T-cell (primary cell): ENCODE data around the gene POU4F1. TPM values are rescaled to one million over a fixed set of nuclear protein-coding genes. Genes with fewer than 3 reads are reported as not detected.

Source experiments
- ATAC-seq, 4 experiments: fragments of 200-7000 bp in 3 of 4; fragments of 150-1000 bp in 1 of 4; cut with Tn5 transposase; replicated peaks in 1 of 4; 1 replicate in 3 of 4; 2 replicates in 1 of 4; pipeline ENCODE4 v1.10.0; 2021; ENCODE audit warnings: moderate library complexity in 3 of 4, mild to moderate bottlenecking in 2 of 4, moderate number of reproducible peaks in 1 of 4
- CTCF ChIA-PET, 2 donors: fragments of 300-600 bp; sonication (Branson Sonifier 250); formaldehyde crosslinking; loops; one replicate each; lab custom pipeline; 2022; ENCODE audit warnings: antibody characterized with exemption in 2 of 2; lab: Charles Lee
- POLR2A ChIA-PET, 2 donors: fragments of 300-600 bp; sonication (Branson Sonifier 250); formaldehyde crosslinking; loops; one replicate each; lab custom pipeline; 2022; ENCODE audit warnings: antibody characterized with exemption in 2 of 2; lab: Charles Lee
- DNase-seq, 35 experiments: peaks; one replicate each; pipeline versions ENCODE4 v3.0.0 to v3.0.0-alpha.2; 2013 to 2023
- H3K27ac ChIP-seq: one replicate; pipeline ENCODE4 v1.5.1; 2013; ENCODE audit warnings: low read length
- H3K27me3 ChIP-seq, 2 experiments: replicated peaks in 1 of 2; 1 replicate in 1 of 2; 2 replicates in 1 of 2; pipeline versions ENCODE4 v1.6.1 to v1.7.0; 2013; ENCODE audit warnings: low read length in 1 of 2, mixed read lengths in 1 of 2; ENCODE audit not compliant: control insufficient read depth in 2 of 2, insufficient read depth in 2 of 2; ENCODE audit errors: extremely low read depth in 1 of 2
- H3K36me3 ChIP-seq, 2 donors: 1 replicate in 1 of 2; 2 replicates in 1 of 2; pipeline versions ENCODE4 v1.6.1 to v1.7.0; 2013; ENCODE audit warnings: low read length in 1 of 2; ENCODE audit not compliant: control insufficient read depth in 2 of 2, insufficient read depth in 1 of 2; ENCODE audit errors: extremely low read depth in 1 of 2
- H3K4me1 ChIP-seq, 2 experiments: 1 replicate in 1 of 2; 2 replicates in 1 of 2; pipeline versions ENCODE4 v1.6.1 to v1.7.0; 2013; ENCODE audit warnings: low read length in 2 of 2, mixed read lengths in 1 of 2; ENCODE audit not compliant: insufficient read depth in 2 of 2, control insufficient read depth in 1 of 2; ENCODE audit errors: extremely low read depth in 1 of 2
- H3K4me3 ChIP-seq, 2 donors: 1 replicate in 1 of 2; 2 replicates in 1 of 2; pipeline versions ENCODE4 v1.5.1 to v1.7.0; 2013; ENCODE audit warnings: mild to moderate bottlenecking in 2 of 2, low read length in 1 of 2, moderate library complexity in 1 of 2; ENCODE audit not compliant: control insufficient read depth in 1 of 2; ENCODE audit errors: extremely low read depth in 1 of 2
- H3K9me3 ChIP-seq: 2 replicates; pipeline ENCODE4 v1.7.0; 2013
- H3K27ac Mint-ChIP-seq, 2 donors: one replicate each; pipeline ENCODE4 v1.8.0; 2020 to 2021; ENCODE audit warnings: mild to moderate bottlenecking in 2 of 2, mixed read lengths in 2 of 2
- H3K27me3 Mint-ChIP-seq, 2 donors: one replicate each; pipeline ENCODE4 v1.8.0; 2021 to 2022; ENCODE audit warnings: mixed read lengths in 2 of 2
- H3K36me3 Mint-ChIP-seq: one replicate; pipeline ENCODE4 v1.8.0; 2021; ENCODE audit warnings: mixed read lengths
- H3K4me1 Mint-ChIP-seq, 3 donors: one replicate each; pipeline ENCODE4 v1.8.0; 2020 to 2022; ENCODE audit warnings: mixed read lengths in 3 of 3, mild to moderate bottlenecking in 1 of 3
- H3K4me3 Mint-ChIP-seq, 3 donors: one replicate each; pipeline ENCODE4 v1.8.0; 2020 to 2022; ENCODE audit warnings: mild to moderate bottlenecking in 3 of 3, mixed read lengths in 3 of 3, moderate library complexity in 3 of 3
- H3K9me3 Mint-ChIP-seq, 3 donors: one replicate each; pipeline ENCODE4 v1.8.0; 2020 to 2022; ENCODE audit warnings: mixed read lengths in 3 of 3
- WGBS: methylation state at CpG from one replicate; pipeline ENCODE4 v1.1.5; 2013; ENCODE audit warnings: missing lambda C conversion rate; ENCODE audit not compliant: insufficient coverage; 5-methylcytosine and 5-hydroxymethylcytosine counted together
- total RNA-seq, 35 experiments: library from RNA in 6 of 35; stranded (reverse) in 6 of 35; fragments of 120-200 nt in 1 of 35; gene quantifications; one replicate each; pipeline versions ENCODE4 v1.2.1 to v1.2.4 and lab custom pipeline; 2013 to 2026

POU4F1 gene
- total RNA-seq, 5 donors from 2014 or later (not counting 1 experiment from before 2014, with no cell fraction given) = 0.07 to 0.13 (median 0.10) TPM; not detected in 1

DNA sequence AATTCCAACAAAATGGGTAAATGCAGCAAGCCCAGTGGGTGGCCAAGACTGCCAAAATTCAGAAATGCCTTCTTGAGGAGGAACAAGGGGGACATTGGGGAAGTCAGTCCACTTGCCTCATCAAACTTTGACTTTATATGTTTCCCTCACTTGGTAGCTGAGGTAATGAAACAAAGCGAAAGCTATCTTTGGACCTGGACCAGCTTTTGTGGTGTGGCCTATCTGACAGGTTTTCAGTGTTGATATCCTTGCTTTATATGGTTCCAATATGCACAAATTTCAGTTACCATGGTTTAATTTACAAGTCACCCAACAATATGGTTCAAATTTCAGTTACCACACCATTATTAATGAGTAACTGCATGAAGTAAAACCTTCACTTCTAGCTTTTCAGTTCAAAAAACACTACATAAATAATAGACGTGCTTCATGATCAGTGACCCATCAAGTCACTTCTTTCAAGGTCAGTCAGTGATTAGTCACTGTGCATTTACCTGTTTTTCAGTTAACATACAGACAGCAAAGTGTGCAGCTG is 17.7 kb upstream of the POU4F1 start:
- Mint-ChIP-seq H3K9me3 (no peaks in the 10 kb centered on the region), H3K4me3 (no peak overlapping the region), H3K27ac (no peak overlapping the region), H3K36me3 (peaks cover 79% of the 10 kb centered on the region), H3K27me3 (no peaks in the 10 kb centered on the region), H3K4me1 (peaks cover 0 to 13% (median 0%) of the 10 kb centered on the region in 3 donors)
- Histone ChIP-seq H3K36me3 (peaks cover 0 to 15% of the 10 kb centered on the region in 2 donors), H3K27me3 (no peaks in the 10 kb centered on the region), H3K4me1 (no peaks in the 10 kb centered on the region), H3K27ac (no peak overlapping the region), H3K4me3 (no peak overlapping the region), H3K9me3 (no peaks in the 10 kb centered on the region)
- WGBS = 100% methylated on average over 1 of the region's 2 CpGs
- ATAC-seq = no peak
- POLR2A ChIA-PET = interaction anchor here in 1 of 2 donors (0.6 kb wide), 1 partner anchor 17 kb away, joined by 3 read pairs; no protein-coding TSS in a partner anchor
- CTCF ChIA-PET = no interaction called here
- DNase-seq = no peak

DNA sequence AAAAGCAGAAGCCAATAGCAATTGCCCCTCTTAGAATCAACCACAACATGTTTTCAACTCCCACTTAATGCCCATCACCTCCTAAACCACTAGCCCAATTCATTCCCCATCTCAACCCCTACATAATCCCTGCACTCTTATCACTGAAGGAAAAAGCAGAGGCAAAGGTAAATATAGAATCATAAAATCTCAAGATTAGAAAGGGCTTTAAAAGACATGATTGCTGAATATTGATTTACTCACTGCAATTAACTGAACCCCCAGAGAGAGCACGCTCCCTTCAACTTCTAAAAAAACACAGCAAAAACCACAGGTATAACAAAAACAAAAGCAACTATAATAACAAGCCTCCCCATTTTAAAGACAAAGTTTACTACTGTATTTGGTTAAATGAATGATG is 15.1 kb upstream of the POU4F1 start:
- H3K9me3 Mint-ChIP-seq = no peaks in the 10 kb centered on the region
- H3K4me3 ChIP-seq = no peak overlapping the region
- peaks cover 79% of the 10 kb centered on the region for H3K36me3 Mint-ChIP-seq
- H3K36me3 ChIP-seq = peaks cover 0 to 14% of the 10 kb centered on the region in 2 donors
- CTCF ChIA-PET = interaction anchor here in 1 of 2 donors (0.6 kb wide), 1 partner anchor 102 kb away, joined by 4 read pairs; no protein-coding TSS in a partner anchor
- H3K4me3 Mint-ChIP-seq = no peak overlapping the region
- H3K4me1 Mint-ChIP-seq = no peaks in the 10 kb centered on the region
- no peak overlapping the region for H3K27ac ChIP-seq
- DNase-seq = no peak
- no CpG with 5 or more reads among the region's 1 CpG for WGBS
- no peak overlapping the region for H3K27ac Mint-ChIP-seq
- no peak for ATAC-seq
- POLR2A ChIA-PET = no interaction called here
- H3K9me3 ChIP-seq = no peaks in the 10 kb centered on the region
- no peaks in the 10 kb centered on the region for H3K4me1 ChIP-seq
- H3K27me3 ChIP-seq = no peaks in the 10 kb centered on the region
- no peaks in the 10 kb centered on the region for H3K27me3 Mint-ChIP-seq

DNA sequence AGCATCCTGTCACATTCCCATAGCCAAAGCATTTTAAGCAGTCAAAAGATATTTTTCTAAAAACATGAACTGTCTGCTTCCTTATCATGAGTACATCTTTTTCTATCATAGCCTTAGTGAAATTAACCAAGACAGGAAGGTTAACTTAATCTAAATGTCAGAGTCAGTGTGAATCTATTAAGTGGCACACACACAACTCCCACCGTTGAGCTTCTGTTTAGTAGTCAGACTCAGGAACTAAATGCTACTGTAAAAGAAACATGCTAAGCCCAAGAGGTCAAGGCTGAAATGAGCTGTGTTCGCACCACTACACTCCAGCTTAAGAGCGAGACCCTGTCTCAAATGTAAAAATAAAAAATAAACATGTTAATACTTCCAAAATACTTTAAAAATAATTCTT is 7.7 kb upstream of the POU4F1 start:
- ChIA-PET POLR2A (no interaction called here), CTCF (no interaction called here)
- Histone ChIP-seq H3K9me3 (no peaks in the 10 kb centered on the region), H3K27me3 (peaks cover 22 to 38% of the 10 kb centered on the region in 2 experiments), H3K27ac (no peak overlapping the region), H3K4me1 (peaks cover 7 to 34% of the 10 kb centered on the region in 2 experiments), H3K4me3 (no peak overlapping the region), H3K36me3 (peaks cover 0 to 5% of the 10 kb centered on the region in 2 donors)
- H3K4me1 Mint-ChIP-seq = peaks cover 35 to 41% (median 36%) of the 10 kb centered on the region in 3 donors
- H3K9me3 Mint-ChIP-seq = no peaks in the 10 kb centered on the region
- peaks cover 40 to 44% of the 10 kb centered on the region in 2 donors for H3K27me3 Mint-ChIP-seq
- no CpG with 5 or more reads among the region's 3 CpGs for WGBS
- no peak for ATAC-seq
- no peak for DNase-seq
- no peak overlapping the region for H3K27ac Mint-ChIP-seq
- H3K36me3 Mint-ChIP-seq = peaks cover 20% of the 10 kb centered on the region
- H3K4me3 Mint-ChIP-seq = no peak overlapping the region

DNA sequence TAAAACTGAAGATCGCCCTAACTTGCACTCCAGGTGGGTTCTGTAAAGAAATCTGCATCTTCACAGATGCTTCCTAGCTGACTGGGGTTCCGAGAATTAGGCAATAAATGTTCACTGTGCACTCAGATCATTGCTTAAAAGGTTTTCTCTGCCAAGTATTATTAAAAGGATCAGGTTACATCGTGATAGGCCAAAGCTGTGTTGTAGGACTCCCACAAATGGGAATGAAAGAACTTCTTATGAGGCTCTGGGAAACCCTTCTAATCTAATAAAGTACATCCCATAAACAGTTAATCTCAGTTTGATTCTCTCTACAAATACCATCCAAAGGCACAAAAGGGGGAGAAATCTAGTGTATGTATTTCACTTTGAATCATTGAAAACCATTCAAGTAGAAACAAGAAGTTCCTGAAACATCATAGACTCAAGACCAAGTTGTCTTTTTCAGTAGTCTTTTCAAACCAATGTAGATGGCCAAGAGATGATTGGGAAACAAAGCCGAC is 7.1 kb upstream of the POU4F1 start:
- Histone ChIP-seq H3K4me1 (peaks cover 7 to 34% of the 10 kb centered on the region in 2 experiments), H3K4me3 (no peak overlapping the region), H3K9me3 (no peaks in the 10 kb centered on the region), H3K36me3 (no peaks in the 10 kb centered on the region), H3K27me3 (peaks cover 27 to 44% of the 10 kb centered on the region in 2 experiments), H3K27ac (no peak overlapping the region)
- peaks cover 14% of the 10 kb centered on the region for H3K36me3 Mint-ChIP-seq
- ChIA-PET POLR2A (interaction anchor here in 1 of 2 donors (0.5 kb wide), 1 partner anchor 42 kb away, joined by 5 read pairs; no protein-coding TSS in a partner anchor), CTCF (no interaction called here)
- H3K27ac Mint-ChIP-seq = no peak overlapping the region
- no peak for DNase-seq
- no peaks in the 10 kb centered on the region for H3K9me3 Mint-ChIP-seq
- H3K4me3 Mint-ChIP-seq = peak overlapping the region in 1 of 3 donors; percentile 79
- peaks cover 46 to 50% of the 10 kb centered on the region in 2 donors for H3K27me3 Mint-ChIP-seq
- peaks cover 35 to 41% (median 36%) of the 10 kb centered on the region in 3 donors for H3K4me1 Mint-ChIP-seq
- no peak for ATAC-seq
- 100% methylated on average over 1 of the region's 4 CpGs for WGBS

DNA sequence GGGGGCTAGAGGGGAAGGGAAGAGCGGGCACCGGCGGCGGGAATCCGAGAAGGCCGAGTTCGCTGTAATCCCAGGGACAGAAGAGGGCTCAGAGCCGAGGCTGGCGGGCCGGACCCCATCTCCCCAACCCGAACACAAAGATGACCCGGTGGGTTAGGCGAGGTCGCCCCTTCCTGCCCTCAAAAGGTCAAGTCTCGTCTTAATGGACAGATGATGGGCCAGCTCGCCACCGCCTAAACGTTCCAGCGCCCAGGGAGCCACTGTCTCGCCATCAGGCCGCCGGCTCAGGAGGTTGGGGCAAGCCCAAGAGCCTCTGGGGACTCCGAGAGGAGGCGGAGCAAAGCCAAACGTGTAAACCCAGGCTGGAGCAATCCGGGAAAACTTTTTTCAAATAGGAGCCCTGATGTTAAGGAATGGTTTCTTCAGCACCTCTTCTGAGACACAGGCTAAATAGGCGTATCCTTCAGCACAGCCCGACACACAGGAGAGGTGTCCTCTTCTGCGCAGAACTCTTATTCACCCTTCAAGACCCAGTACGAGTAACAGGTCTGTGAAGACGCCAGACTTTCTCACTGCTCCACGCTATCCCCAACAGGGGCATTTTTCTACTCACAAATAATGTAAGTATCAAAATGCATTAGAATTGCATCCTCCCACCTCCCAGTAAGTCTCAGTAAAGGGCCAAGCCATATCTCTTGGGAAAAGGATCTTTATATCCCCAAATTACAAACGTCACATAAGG is 6.3 kb upstream of the POU4F1 start:
- DNase-seq (no peak), ATAC-seq (peak in 2 of 4 experiments; percentile 14 to 18)
- no peaks in the 10 kb centered on the region for H3K9me3 Mint-ChIP-seq
- H3K27ac Mint-ChIP-seq = no peak overlapping the region
- H3K4me3 Mint-ChIP-seq = peak overlapping the region; percentile 66 to 79 (median 67)
- peak overlapping the region; percentile 0 to 69 for H3K4me3 ChIP-seq
- peaks cover 7 to 34% of the 10 kb centered on the region in 2 experiments for H3K4me1 ChIP-seq
- H3K36me3 ChIP-seq = no peaks in the 10 kb centered on the region
- ChIA-PET POLR2A (interaction anchor here in 1 of 2 donors (0.5 kb wide), 1 partner anchor 41 kb away, joined by 5 read pairs; no protein-coding TSS in a partner anchor), CTCF (no interaction called here)
- peaks cover 6% of the 10 kb centered on the region for H3K36me3 Mint-ChIP-seq
- H3K27ac ChIP-seq = no peak overlapping the region
- peaks cover 35 to 51% of the 10 kb centered on the region in 2 experiments for H3K27me3 ChIP-seq
- H3K9me3 ChIP-seq = no peaks in the 10 kb centered on the region
- H3K27me3 Mint-ChIP-seq = peaks cover 54 to 58% of the 10 kb centered on the region in 2 donors
- H3K4me1 Mint-ChIP-seq = peaks cover 35 to 47% (median 39%) of the 10 kb centered on the region in 3 donors
- WGBS = 28% methylated on average over 23 of the region's 33 CpGs

DNA sequence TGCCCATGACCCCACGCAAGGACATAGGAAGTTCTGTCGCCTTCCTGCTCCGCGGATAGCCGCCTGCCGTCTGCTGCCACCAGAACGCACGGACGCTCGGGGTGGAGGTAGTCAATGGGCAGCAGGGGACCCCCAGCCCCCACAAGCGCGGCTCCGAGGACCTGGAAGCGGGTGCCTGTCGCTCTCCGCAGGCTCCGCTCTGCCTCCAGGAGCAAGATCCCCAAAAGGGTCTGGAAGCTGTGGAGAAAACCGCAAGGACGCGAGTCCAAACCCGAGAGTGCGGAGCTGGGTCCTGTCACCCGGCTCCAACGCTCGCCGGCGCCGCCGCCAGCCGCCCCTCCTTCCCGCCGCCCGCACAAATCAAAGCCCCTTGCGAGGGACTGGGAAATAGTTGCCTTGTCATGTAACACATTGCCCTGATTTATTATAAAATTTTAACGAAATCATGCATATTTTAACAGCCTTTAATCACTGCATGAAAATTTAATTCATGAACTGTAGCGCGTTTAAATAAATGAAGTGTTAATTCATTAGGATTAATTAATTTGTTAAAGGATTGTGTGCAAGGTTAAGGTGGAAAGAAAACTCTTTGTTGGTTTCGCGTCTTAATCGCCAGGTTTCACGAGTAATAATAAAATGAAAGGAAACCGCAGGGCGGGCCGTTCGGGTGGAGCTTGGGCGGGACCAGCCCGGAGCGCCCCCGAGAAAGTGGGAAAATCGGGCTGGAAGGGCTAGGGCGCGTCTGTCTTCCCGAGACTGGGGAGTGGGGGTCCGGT is 5.5 kb upstream of the POU4F1 start:
- WGBS = 4% methylated on average over 52 of the region's 54 CpGs
- H3K4me1 Mint-ChIP-seq = peaks cover 38 to 47% (median 46%) of the 10 kb centered on the region in 3 donors
- Histone ChIP-seq H3K27ac (no peak overlapping the region), H3K4me3 (peak overlapping the region; percentile 0 to 69), H3K36me3 (no peaks in the 10 kb centered on the region), H3K9me3 (no peaks in the 10 kb centered on the region), H3K27me3 (peaks cover 42 to 58% of the 10 kb centered on the region in 2 experiments), H3K4me1 (peaks cover 8 to 35% of the 10 kb centered on the region in 2 experiments)
- CTCF ChIA-PET = no interaction called here
- POLR2A ChIA-PET = no interaction called here
- no peaks in the 10 kb centered on the region for H3K9me3 Mint-ChIP-seq
- no peak overlapping the region for H3K27ac Mint-ChIP-seq
- peak overlapping the region; percentile 66 to 79 (median 67) for H3K4me3 Mint-ChIP-seq
- DNase-seq = no peak
- H3K27me3 Mint-ChIP-seq = peaks cover 61 to 66% of the 10 kb centered on the region in 2 donors
- H3K36me3 Mint-ChIP-seq = no peaks in the 10 kb centered on the region
- peak in 1 of 4 experiments; percentile 12 for ATAC-seq
